ENCODE data around the gene SLC39A11.

DNA sequence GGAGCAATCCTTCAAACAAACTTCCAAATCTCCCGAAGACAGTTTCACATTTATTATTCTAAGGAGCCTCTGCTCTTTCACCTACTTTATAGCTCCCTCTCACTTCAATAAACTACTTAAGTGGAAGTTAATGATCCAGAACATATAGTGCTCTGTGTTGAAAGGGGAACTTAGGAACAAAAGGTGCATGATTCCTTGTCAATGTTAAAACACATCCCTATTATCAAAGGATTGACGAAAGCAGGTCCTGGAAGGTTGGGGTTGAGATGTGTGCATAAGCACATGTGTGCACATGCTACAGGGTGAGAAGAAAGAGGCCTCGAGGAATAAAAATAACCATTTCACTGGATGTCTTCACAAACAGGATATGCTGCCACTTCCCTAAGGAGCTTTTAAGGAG, 170.3 kb downstream of the SLC39A11 start:
- TF ChIP-seq CTCF (IDR thresholded peaks at IDR 0.05) (no peak), POLR2AphosphoS5 (IDR thresholded peaks at IDR 0.05) (no peak)
